Left ventricle myocardium inferior (tissue), 1 donor: ENCODE results near the gene ORAI2. TPM values are rescaled to one million over a fixed set of nuclear protein-coding genes. Genes with fewer than 3 reads are reported as not detected.
"Not testable (repeated sequence)": the region's sequence is repeated elsewhere in the genome, so short reads cannot be mapped to it uniquely, and the experiment has no call there.

Experiments used
- DNase-seq: peaks from one replicate; pipeline ENCODE4 v3.0.0-alpha.2; 2020
- H3K27ac ChIP-seq: fragments of 200-600 bp; replicated peaks from 2 replicates; pipeline ENCODE4 v1.8.0; 2021
- H3K27me3 ChIP-seq: fragments of 200-600 bp; 2 replicates; pipeline ENCODE4 v1.8.0; 2021; ENCODE audit warnings: low read depth
- H3K36me3 ChIP-seq: fragments of 200-600 bp; 2 replicates; pipeline ENCODE4 v1.8.0; 2021
- H3K4me1 ChIP-seq: fragments of 200-600 bp; 2 replicates; pipeline ENCODE4 v1.8.0; 2021
- H3K4me3 ChIP-seq: fragments of 200-600 bp; 2 replicates; pipeline ENCODE4 v1.8.0; 2021; ENCODE audit warnings: mild to moderate bottlenecking, moderate library complexity
- H3K9me3 ChIP-seq: fragments of 200-600 bp; replicated peaks from 2 replicates; pipeline ENCODE4 v1.8.0; 2021
- intact Hi-C: fragments of 100-400 bp; cut with micrococcal nuclease; formaldehyde crosslinking; loops from one replicate; pipeline ENCODE4 v1.11.0; 2022
- total RNA-seq: library from RNA; stranded (reverse); fragmentation: NEBNext Ultra II Directional; extraction: Animal tissue kit (Norgen Biotek cat#: 25700); gene quantifications from one replicate; pipeline ENCODE4 v1.2.1, GENCODE V29; 2021
- TF ChIP-seq, protein P1 (sequence below): fragments of 200-600 bp; IDR thresholded peaks from 2 replicates; pipeline ENCODE4 v1.8.0; 2021; ENCODE audit warnings: antibody characterized with exemption, mild to moderate bottlenecking, borderline replicate concordance
- donor health status: DM: no; HTN: yes; CAD: no; lungs with severe emphysema.

ORAI2 gene
- total RNA-seq, 1 donor from 2014 or later, result 2.6 TPM

DNA sequence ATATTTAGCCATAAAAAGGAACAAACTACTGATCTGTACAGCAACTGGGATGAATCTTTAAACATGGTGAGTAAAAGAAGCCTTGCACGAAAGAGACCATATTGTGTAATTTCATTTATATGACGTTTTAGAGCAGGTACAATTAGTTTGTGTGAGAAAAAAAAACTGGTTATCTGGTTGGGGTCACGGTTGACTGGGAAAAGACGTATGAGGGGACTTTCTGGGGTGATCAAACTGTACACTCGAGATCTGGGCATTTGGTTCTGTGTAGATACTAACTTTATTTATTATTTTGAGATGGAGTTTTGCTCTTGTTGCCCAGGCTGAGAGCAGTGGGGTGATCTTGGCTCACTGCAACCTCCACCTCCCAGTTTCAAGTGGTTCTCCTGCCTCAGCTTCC, 33.0 kb upstream of the ORAI2 start:
- no peak for DNase-seq
- intact Hi-C loops, result no loop called here

GRCh38 chr7:102403563-102403962, 29.8 kb upstream of the ORAI2 start:
- peaks cover 2% of the 10 kb centered on the region for H3K4me1 ChIP-seq
- no peak for DNase-seq
- no peak overlapping the region for H3K27ac ChIP-seq
- TF ChIP-seq, protein P1, sequence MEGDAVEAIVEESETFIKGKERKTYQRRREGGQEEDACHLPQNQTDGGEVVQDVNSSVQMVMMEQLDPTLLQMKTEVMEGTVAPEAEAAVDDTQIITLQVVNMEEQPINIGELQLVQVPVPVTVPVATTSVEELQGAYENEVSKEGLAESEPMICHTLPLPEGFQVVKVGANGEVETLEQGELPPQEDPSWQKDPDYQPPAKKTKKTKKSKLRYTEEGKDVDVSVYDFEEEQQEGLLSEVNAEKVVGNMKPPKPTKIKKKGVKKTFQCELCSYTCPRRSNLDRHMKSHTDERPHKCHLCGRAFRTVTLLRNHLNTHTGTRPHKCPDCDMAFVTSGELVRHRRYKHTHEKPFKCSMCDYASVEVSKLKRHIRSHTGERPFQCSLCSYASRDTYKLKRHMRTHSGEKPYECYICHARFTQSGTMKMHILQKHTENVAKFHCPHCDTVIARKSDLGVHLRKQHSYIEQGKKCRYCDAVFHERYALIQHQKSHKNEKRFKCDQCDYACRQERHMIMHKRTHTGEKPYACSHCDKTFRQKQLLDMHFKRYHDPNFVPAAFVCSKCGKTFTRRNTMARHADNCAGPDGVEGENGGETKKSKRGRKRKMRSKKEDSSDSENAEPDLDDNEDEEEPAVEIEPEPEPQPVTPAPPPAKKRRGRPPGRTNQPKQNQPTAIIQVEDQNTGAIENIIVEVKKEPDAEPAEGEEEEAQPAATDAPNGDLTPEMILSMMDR, result no peak
- no peaks in the 10 kb centered on the region for H3K9me3 ChIP-seq
- H3K36me3 ChIP-seq, result peaks cover 96% of the 10 kb centered on the region
- H3K27me3 ChIP-seq, result no peaks in the 10 kb centered on the region
- no peak overlapping the region for H3K4me3 ChIP-seq
- intact Hi-C loops, result no loop called here

More for the DNA sequence above, 33.0 kb upstream of the ORAI2 start:
- H3K9me3 ChIP-seq, result no peaks in the 10 kb centered on the region
- H3K27me3 ChIP-seq, result no peaks in the 10 kb centered on the region
- TF ChIP-seq, protein P1, result no peak
- H3K4me3 ChIP-seq, result no peak overlapping the region
- H3K36me3 ChIP-seq, result peaks cover 65% of the 10 kb centered on the region
- H3K4me1 ChIP-seq, result peaks cover 30% of the 10 kb centered on the region
- no peak overlapping the region for H3K27ac ChIP-seq

- H3K9me3 ChIP-seq, result no peaks in the 10 kb centered on the region
- intact Hi-C loops, result no loop called here
- TF ChIP-seq, protein P1, result peak; percentile 76
- no peaks in the 10 kb centered on the region for H3K4me1 ChIP-seq
- peaks cover 98% of the 10 kb centered on the region for H3K36me3 ChIP-seq
- no peak overlapping the region for H3K27ac ChIP-seq
- H3K27me3 ChIP-seq, result no peaks in the 10 kb centered on the region
- no peak overlapping the region for H3K4me3 ChIP-seq
- DNase-seq, result no peak
These were observed 29.1 kb upstream of the ORAI2 start for GRCh38 chr7:102404005-102404861.

DNA sequence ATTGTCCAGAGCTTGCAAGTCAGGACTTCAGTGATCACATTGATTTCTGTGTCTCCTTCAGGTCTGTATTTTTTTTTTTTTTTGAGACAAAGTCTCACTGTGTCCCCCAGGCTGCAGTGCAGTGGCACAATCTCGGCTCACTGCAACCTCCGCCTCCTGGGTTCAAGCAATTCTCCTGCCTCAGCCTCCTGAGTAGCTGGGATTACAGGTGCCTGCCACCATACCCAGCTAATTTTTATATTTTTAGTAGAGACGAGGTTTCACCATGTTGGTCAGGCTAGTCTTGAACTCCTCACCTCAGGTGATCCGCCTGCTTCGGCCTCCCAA, 28.6 kb upstream of the ORAI2 start:
- H3K9me3 ChIP-seq, intact Hi-C loops, DNase-seq, H3K27ac ChIP-seq, H3K4me1 ChIP-seq, H3K27me3 ChIP-seq, H3K4me3 ChIP-seq: not testable (repeated sequence)
- peaks cover 98% of the 10 kb centered on the region for H3K36me3 ChIP-seq

- Histone ChIP-seq H3K4me3 (no peak overlapping the region), H3K4me1 (peaks cover 8% of the 10 kb centered on the region), H3K27ac (no peak overlapping the region), H3K27me3 (no peaks in the 10 kb centered on the region), H3K9me3 (peaks cover 7% of the 10 kb centered on the region), H3K36me3 (peaks cover 94% of the 10 kb centered on the region)
- intact Hi-C loops, result no loop called here
- TF ChIP-seq, protein P1, result no peak
- DNase-seq, result no peak
These were observed 25.5 kb upstream of the ORAI2 start for GRCh38 chr7:102407910-102408309.

DNA sequence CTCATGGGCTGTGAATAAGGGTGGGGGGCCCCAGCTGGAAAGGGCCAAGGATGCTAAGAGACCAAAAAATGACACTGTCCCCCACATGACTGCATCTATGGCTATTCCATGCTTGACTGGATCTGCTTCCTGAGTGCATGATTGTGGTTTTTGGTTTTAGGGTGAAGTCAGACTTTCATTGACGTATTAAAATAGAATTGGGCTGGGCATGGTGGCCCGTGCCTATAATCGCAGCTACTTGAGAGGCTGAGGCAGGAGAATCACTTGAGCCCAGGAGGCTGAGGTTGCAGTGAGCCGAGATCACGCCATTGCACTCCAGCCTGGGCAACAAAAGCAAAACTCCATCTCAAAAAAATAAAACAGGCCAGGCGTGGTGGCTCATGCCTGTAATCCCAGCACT, 24.8 kb upstream of the ORAI2 start:
- not testable (repeated sequence) for DNase-seq

More for the DNA sequence above, 24.8 kb upstream of the ORAI2 start:
- H3K9me3 ChIP-seq, H3K27me3 ChIP-seq, H3K4me3 ChIP-seq, H3K27ac ChIP-seq, intact Hi-C loops: not testable (repeated sequence)
- H3K36me3 ChIP-seq, result peaks cover 93% of the 10 kb centered on the region
- peaks cover 12% of the 10 kb centered on the region for H3K4me1 ChIP-seq
